Urothelium cell line (cell line): ENCODE measurements around the gene CDH6.

Source experiments
- DNase-seq: peaks from one replicate; pipeline ENCODE4 v3.0.0; 2011; ENCODE audit warnings: low spot score, mixed read lengths
- FAIRE-seq: peaks from 2 replicates; lab custom pipeline; 2011; peaks lifted over from hg19 to GRCh38; lab: Jason Lieb, UNC

CDH6 gene

DNA sequence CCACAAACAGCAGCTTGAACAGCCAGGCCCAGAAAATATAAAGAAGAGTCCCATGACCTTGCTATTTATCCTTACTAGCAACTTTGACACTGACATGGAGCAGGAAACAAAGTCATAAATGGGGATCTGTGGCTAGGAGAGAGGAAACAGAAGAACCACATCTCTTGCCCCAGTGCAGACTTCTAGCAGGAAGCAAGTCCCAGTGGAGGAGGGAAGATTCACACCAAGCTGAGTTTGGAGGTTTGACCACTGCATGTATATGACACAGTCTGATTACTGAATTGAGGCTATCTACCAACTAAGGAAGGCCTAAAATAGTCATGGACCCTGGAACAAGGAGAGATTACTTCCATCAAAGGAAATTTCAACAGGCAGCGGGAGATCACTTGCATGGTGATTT, 51.4 kb downstream of the CDH6 start:
- FAIRE-seq = no peak
- DNase-seq = no peak

- DNase-seq (no peak), FAIRE-seq (no peak)
Measured at GRCh38 chr5:31247381-31247780, 53.9 kb downstream of the CDH6 start.

GRCh38 chr5:31250201-31250600, 56.7 kb downstream of the CDH6 start:
- DNase-seq = no peak
- no peak for FAIRE-seq

DNA sequence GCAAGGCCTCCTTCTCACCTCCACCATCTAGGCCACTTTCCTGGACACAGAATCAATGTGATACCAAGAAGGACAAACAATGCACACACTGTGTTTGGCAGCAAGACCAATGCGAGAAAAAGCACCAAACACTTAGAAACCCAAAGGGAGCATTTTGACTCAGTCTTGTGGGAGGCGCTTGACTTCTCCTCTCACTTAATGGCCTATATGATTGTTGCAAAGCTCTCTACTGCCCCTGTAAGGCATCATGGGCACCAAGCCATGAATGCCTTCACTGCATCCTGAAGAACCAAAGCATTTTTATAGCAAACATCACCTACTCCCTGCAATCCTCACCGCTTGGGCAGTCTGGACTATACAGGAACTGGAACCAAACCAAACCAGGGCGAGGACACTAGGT, 57.5 kb downstream of the CDH6 start:
- DNase-seq (no peak), FAIRE-seq (no peak)

DNA sequence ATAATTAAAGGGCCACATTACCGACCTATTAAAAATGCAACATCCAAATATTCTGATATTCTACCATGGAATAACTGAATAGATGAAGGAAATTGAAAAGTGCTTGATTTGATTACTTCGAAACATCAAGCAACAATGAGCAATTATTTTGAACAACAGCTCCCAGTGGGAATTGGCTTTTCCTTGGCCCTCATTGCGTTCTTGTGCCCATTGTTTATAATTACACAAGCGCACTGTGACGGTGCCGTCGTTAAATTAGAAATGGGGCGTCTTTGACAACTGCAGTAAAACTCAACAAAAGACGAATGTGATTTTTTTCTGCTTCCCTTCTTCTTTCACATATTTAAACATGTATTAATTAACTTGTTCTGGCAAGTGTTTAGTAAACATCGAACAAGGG, 61.6 kb downstream of the CDH6 start:
- DNase-seq = no peak
- no peak for FAIRE-seq

DNA sequence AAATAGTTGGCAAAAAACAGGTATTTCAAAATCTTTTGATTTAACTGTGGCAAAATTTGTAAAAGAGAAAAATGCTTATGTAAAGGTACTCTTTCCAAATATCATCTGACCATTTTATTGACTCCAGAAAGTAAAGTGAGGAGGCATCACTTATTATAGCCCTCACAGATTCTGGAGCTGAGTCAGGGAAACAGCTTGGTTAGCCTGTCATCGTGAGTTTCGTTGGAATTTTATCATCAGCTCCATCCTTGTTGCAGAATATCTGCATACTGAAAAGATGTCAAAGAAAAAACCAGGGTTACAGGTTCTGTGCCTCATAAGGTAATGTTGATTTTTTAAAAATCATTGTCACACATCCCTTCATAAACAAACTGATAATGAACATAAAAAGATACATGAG, 74.8 kb downstream of the CDH6 start:
- DNase-seq = no peak
- FAIRE-seq = no peak

DNA sequence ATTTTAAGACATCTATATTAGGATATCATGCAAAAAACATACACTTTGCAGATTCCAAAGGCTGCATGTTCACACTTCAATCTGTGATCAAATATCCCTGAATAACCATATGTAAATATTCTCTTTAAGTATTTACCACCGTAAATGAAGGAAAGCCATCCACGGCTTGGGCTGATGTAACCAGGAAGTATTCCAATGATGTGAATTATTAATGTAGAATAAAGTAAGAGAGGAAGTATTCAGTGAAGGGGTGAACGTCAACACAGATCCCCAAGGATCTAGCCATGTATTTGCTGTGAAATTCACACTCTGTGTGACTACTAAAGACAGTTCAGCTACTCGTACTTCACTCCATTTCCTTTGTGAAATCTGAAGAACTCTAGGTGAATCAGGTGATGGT, 75.2 kb downstream of the CDH6 start:
- FAIRE-seq (no peak), DNase-seq (no peak)

DNA sequence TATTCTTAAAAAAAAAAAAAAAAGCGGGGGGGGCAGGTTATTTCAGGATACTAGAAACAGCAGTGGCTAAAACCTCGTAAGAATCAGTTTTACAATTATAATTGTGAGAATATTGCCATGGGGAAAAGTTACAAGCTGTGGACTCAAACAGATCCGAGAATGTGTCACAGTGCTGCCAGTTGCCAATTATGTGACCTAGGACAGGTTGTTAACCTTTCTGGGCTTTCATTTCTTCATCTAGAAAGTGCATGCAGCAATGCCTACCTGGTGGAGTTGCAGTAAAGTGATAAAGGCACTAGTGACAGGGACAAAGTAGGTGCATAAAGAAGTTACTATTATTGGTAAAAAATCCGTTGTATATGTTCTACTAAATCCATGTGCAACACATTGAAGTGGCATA, 75.8 kb downstream of the CDH6 start:
- FAIRE-seq = no peak
- DNase-seq = no peak

GRCh38 chr5:31270396-31270795, 76.9 kb downstream of the CDH6 start:
- FAIRE-seq = no peak
- no peak for DNase-seq

- no peak for FAIRE-seq
- DNase-seq = no peak
Measured at GRCh38 chr5:31271567-31271966, 78.1 kb downstream of the CDH6 start.

- FAIRE-seq (no peak), DNase-seq (no peak)
Measured at GRCh38 chr5:31273161-31273560, 79.7 kb downstream of the CDH6 start.

DNA sequence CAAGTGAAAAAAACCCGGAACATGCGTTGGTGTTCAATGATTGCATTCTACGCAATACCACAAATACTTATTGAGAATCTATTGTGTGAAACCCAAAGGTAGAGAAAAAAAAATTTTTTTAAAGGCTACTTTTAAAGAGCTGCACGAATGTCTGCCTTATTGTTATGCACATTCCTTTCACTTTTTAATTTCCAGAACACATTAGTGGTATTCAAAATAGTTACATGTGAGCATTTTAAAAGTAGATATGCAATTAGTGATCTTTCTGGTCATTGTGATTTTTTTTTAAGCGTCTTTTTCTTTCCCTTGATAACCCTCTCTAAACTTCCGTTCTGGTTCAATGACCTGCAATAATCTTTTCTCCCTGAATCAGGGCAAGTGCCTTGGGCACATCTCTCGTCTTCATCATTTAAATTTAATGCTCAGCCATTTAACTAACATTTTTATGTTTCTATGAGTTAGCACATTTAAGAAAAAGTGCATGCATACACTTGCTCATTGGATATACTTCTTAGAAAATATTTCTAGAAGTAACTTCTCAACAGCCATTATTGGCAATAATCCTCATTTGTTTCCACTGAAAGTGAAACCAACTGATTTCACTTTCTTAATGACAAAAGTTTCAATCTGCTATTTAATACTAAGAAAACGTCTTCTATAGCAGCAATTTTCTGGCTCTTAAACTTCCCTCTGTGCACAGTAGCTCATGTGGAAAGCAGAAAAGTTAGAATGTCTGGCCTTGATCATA, 80.3 kb downstream of the CDH6 start:
- FAIRE-seq = no peak
- peak; percentile 27 for DNase-seq

DNA sequence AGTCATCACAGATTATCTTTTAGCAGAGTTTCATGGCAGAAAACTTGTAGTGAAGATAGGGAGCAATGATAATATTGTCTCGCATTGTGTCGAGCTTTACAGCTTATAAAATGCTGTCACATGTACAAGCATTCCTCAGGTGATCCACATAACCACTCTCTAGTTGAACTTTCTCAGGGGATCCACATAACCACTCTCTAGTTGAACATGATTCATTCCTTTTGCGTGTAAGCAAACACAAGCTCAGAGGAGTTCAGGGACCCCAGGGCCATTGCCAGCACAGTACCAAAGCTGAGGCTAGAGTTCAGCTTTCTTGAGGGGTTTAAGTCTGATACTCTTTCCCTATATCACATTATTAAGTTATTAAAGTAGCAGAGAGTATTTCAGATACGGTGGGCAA, 86.7 kb downstream of the CDH6 start:
- DNase-seq (no peak), FAIRE-seq (no peak)

GRCh38 chr5:31283326-31283725, 89.8 kb downstream of the CDH6 start:
- FAIRE-seq (no peak), DNase-seq (no peak)

GRCh38 chr5:31285025-31285424, 91.5 kb downstream of the CDH6 start:
- DNase-seq (no peak), FAIRE-seq (no peak)

- no peak for FAIRE-seq
- DNase-seq = no peak
Measured at GRCh38 chr5:31287985-31288384, 94.5 kb downstream of the CDH6 start.

DNA sequence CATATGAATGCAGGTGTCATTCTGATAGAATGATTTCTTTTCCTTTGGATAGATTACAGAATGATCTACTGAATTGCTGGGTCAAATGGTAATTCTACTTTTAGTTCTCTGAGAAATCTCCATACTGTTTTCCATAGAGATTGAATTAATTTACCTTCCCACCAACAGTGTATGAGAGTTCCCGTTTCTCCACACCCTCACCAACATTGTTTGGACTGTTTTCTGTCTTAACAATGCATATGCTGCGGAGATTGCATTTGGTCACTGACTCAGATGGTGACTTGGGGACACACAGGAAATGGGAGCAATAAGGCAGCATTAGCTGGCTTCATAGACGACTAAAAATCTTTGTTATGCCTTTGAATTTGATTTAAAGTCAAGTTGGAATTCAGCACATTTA, 95.9 kb downstream of the CDH6 start:
- FAIRE-seq (no peak), DNase-seq (no peak)

- no peak for FAIRE-seq
- no peak for DNase-seq
Measured at GRCh38 chr5:31291323-31291854, 97.9 kb downstream of the CDH6 start.

GRCh38 chr5:31300501-31300900, 107.0 kb downstream of the CDH6 start:
- DNase-seq (no peak), FAIRE-seq (no peak)

DNA sequence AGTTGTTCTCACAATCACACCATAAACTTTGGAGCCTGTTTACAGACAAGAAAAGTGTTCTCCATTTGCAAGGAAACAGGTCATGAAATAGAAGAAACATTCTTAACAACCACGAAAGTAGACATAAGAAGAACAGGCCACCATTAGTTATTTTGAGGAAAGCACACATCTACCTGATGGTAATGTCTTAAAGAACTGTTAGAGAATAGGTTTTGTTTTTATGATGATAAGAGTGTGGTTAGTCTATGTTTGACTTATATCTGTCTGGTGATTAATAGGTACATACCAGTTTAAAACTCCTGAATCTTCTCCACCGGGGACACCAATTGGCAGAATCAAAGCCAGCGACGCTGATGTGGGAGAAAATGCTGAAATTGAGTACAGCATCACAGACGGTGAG, 108.3 kb downstream of the CDH6 start:
- DNase-seq (no peak), FAIRE-seq (no peak)

- no peak for FAIRE-seq
- no peak for DNase-seq
Measured at GRCh38 chr5:31303688-31304087, 110.2 kb downstream of the CDH6 start.

GRCh38 chr5:31317665-31318064, 124.2 kb downstream of the CDH6 start:
- DNase-seq (no peak), FAIRE-seq (no peak)

DNA sequence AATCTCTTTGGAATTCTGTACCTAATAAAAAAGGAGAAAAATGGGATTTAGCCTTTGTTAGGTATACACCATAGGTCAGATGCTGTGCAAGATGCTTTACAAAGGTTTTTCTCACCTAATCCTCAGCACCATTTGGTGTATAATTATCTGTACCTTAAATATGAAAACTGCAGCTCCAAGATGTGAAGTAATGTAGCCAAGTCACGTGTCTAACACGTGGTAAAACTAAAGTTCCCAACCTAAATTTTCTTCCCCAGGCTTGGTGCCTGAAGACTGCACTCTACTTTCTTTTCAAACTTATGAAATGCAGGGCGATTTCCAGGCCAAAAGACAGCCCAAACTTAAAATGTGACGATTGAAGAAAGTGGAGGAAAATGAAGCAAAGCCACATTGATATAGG, 125.8 kb downstream of the CDH6 start:
- no peak for FAIRE-seq
- no peak for DNase-seq
